Endometrial microvascular endothelial cells (primary cell): ENCODE measurements around the gene ACTR10. TPM values are rescaled to one million over a fixed set of nuclear protein-coding genes. Genes with fewer than 3 reads are reported as not detected.

Experiments used
- in situ Hi-C: cut with HindIII; loops from 2 replicates; pipeline ENCODE4 v1.10.0; 2017; ENCODE audit warnings: low sequenced_read_pairs, low pct_unique_long_range_greater_than_20kb; ENCODE audit errors: inconsistent ontology term
- total RNA-seq: library from RNA; depleted of rRNA; stranded (reverse); fragments of >200 nt; gene quantifications from one replicate; pipeline ENCODE4 v1.2.3, GENCODE V29; 2015; ENCODE audit errors: inconsistent ontology term

ACTR10 gene
- total RNA-seq, 1 donor from 2014 or later, result 131 TPM

GRCh38 chr14:58275527-58276190, 75.7 kb downstream of the ACTR10 start:
- in situ Hi-C loops, result no loop called here

- in situ Hi-C loops, result no loop called here
Measured at GRCh38 chr14:58276208-58276607, 76.3 kb downstream of the ACTR10 start.

GRCh38 chr14:58278177-58278576, 78.2 kb downstream of the ACTR10 start:
- in situ Hi-C loops, result no loop called here

- in situ Hi-C loops, result no loop called here
Measured at GRCh38 chr14:58280954-58281787, 81.2 kb downstream of the ACTR10 start.

GRCh38 chr14:58281969-58282368, 82.0 kb downstream of the ACTR10 start:
- in situ Hi-C loops, result no loop called here

GRCh38 chr14:58282925-58283593, 83.1 kb downstream of the ACTR10 start:
- in situ Hi-C loops, result no loop called here

- in situ Hi-C loops, result no loop called here
Measured at GRCh38 chr14:58283730-58284129, 83.8 kb downstream of the ACTR10 start.

GRCh38 chr14:58285132-58285531, 85.2 kb downstream of the ACTR10 start:
- in situ Hi-C loops, result no loop called here

Other genes with a start within 250 kb of the ACTR10 start
- gene ARMH4, start 47.9 kb upstream of the ACTR10 start, total RNA-seq, result 0.28 TPM
- gene PSMA3, start 44.7 kb downstream of the ACTR10 start, total RNA-seq, result 279 TPM
- gene ARID4A, start 98.4 kb downstream of the ACTR10 start, total RNA-seq, result 4.6 TPM
- not detected for gene TOMM20L, start 195.8 kb downstream of the ACTR10 start, total RNA-seq
- 26.9 TPM for gene TIMM9, start 227.4 kb downstream of the ACTR10 start, total RNA-seq
- gene KIAA0586, start 227.6 kb downstream of the ACTR10 start, total RNA-seq, result 29.1 TPM